Stimulated activated naive B cell treated with anti-CD40 and anti-IgM and Interleukin-4, amounts not matched to agents 10 μg/mL and 1 μg/mL and 100 μg/mL, for 72 hours (primary cell): Measurements from ENCODE around the gene MRPL4.
A peak's percentile ranks its signal among the peaks of the same experiment; 100 is the strongest.
"Not testable (repeated sequence)": the region's sequence is repeated elsewhere in the genome, so short reads cannot be mapped to it uniquely, and the experiment has no call there.

Experiments used
- ATAC-seq, 2 donors: fragments of 150-1000 bp; cut with Tn5 transposase; replicated peaks; 2 replicates each; pipeline ENCODE4 v1.10.0; 2021; ENCODE audit warnings: moderate library complexity in 1 of 2
- DNase-seq: peaks from one replicate; pipeline ENCODE4 v3.0.0; 2021
- H3K27ac Mint-ChIP-seq: one replicate; pipeline ENCODE4 v1.8.0; 2022; ENCODE audit warnings: mild to moderate bottlenecking, mixed read lengths
- H3K27me3 Mint-ChIP-seq, 2 donors: one replicate each; pipeline ENCODE4 v1.8.0; 2022; ENCODE audit warnings: mixed read lengths in 2 of 2
- H3K36me3 Mint-ChIP-seq, 2 donors: one replicate each; pipeline ENCODE4 v1.8.0; 2022; ENCODE audit warnings: mixed read lengths in 2 of 2, mild to moderate bottlenecking in 1 of 2
- H3K4me1 Mint-ChIP-seq, 2 donors: one replicate each; pipeline ENCODE4 v1.8.0; 2022; ENCODE audit warnings: mixed read lengths in 2 of 2, mild to moderate bottlenecking in 1 of 2
- H3K4me3 Mint-ChIP-seq, 2 donors: one replicate each; pipeline ENCODE4 v1.8.0; 2022; ENCODE audit warnings: mild to moderate bottlenecking in 2 of 2, mixed read lengths in 2 of 2, moderate library complexity in 1 of 2
- H3K9me3 Mint-ChIP-seq, 2 donors: one replicate each; pipeline ENCODE4 v1.8.0; 2022; ENCODE audit warnings: mixed read lengths in 2 of 2, mild to moderate bottlenecking in 1 of 2

Gene MRPL4

GRCh38 chr19:10237702-10238101 lies 14.3 kb upstream of the MRPL4 start:
- peaks cover 25 to 62% of the 10 kb centered on the region in 2 donors for H3K4me1 Mint-ChIP-seq
- H3K4me3 Mint-ChIP-seq, result no peak overlapping the region
- no peak for ATAC-seq
- peak overlapping the region; percentile 47 for H3K27ac Mint-ChIP-seq
- no peak for DNase-seq
- no peaks in the 10 kb centered on the region for H3K27me3 Mint-ChIP-seq
- peaks cover 0 to 1% of the 10 kb centered on the region in 2 donors for H3K9me3 Mint-ChIP-seq
- peaks cover 2 to 8% of the 10 kb centered on the region in 2 donors for H3K36me3 Mint-ChIP-seq

- H3K27me3 Mint-ChIP-seq, result no peaks in the 10 kb centered on the region
- peaks cover 25 to 62% of the 10 kb centered on the region in 2 donors for H3K4me1 Mint-ChIP-seq
- H3K4me3 Mint-ChIP-seq, result no peak overlapping the region
- DNase-seq (no peak), ATAC-seq (no peak)
- peaks cover 0 to 1% of the 10 kb centered on the region in 2 donors for H3K9me3 Mint-ChIP-seq
- peaks cover 2 to 8% of the 10 kb centered on the region in 2 donors for H3K36me3 Mint-ChIP-seq
- peak overlapping the region; percentile 77 for H3K27ac Mint-ChIP-seq
Observed at GRCh38 chr19:10238172-10238783, 13.7 kb upstream of the MRPL4 start.

GRCh38 chr19:10241826-10242449 lies 10.1 kb upstream of the MRPL4 start:
- H3K27me3 Mint-ChIP-seq, ATAC-seq, H3K36me3 Mint-ChIP-seq, H3K9me3 Mint-ChIP-seq, H3K4me3 Mint-ChIP-seq, H3K27ac Mint-ChIP-seq, DNase-seq: not testable (repeated sequence)
- peaks cover 25 to 54% of the 10 kb centered on the region in 2 donors for H3K4me1 Mint-ChIP-seq

- H3K9me3 Mint-ChIP-seq, result no peaks in the 10 kb centered on the region
- ATAC-seq, result no peak
Observed at GRCh38 chr19:10243606-10244005, 8.4 kb upstream of the MRPL4 start.

GRCh38 chr19:10245189-10245939 lies 6.7 kb upstream of the MRPL4 start:
- Mint-ChIP-seq H3K27me3 (no peaks in the 10 kb centered on the region), H3K27ac (peak overlapping the region; percentile 15)
- ATAC-seq, result peak; percentile 79 to 80

More at GRCh38 chr19:10243606-10244005, 8.4 kb upstream of the MRPL4 start:
- Mint-ChIP-seq H3K27me3 (no peaks in the 10 kb centered on the region), H3K27ac (peak overlapping the region; percentile 31), H3K4me1 (peaks cover 17 to 40% of the 10 kb centered on the region in 2 donors), H3K36me3 (no peaks in the 10 kb centered on the region), H3K4me3 (no peak overlapping the region)
- no peak for DNase-seq

GRCh38 chr19:10246511-10246910 lies 5.5 kb upstream of the MRPL4 start:
- Mint-ChIP-seq H3K27me3 (no peaks in the 10 kb centered on the region), H3K4me1 (peaks cover 11 to 23% of the 10 kb centered on the region in 2 donors), H3K27ac (no peak overlapping the region), H3K9me3 (no peaks in the 10 kb centered on the region), H3K4me3 (no peak overlapping the region), H3K36me3 (no peaks in the 10 kb centered on the region)
- DNase-seq, result no peak
- ATAC-seq, result no peak

More at GRCh38 chr19:10245189-10245939, 6.7 kb upstream of the MRPL4 start:
- no peak overlapping the region for H3K4me3 Mint-ChIP-seq
- peaks cover 11 to 25% of the 10 kb centered on the region in 2 donors for H3K4me1 Mint-ChIP-seq
- H3K9me3 Mint-ChIP-seq, result no peaks in the 10 kb centered on the region
- H3K36me3 Mint-ChIP-seq, result no peaks in the 10 kb centered on the region
- DNase-seq, result no peak

GRCh38 chr19:10252707-10253106 lies 693 bp downstream of the MRPL4 start:
- Mint-ChIP-seq H3K9me3 (no peaks in the 10 kb centered on the region), H3K4me1 (peaks cover 16 to 42% of the 10 kb centered on the region in 2 donors), H3K27ac (peak overlapping the region; percentile 99), H3K4me3 (peak overlapping the region; percentile 99 to 100), H3K27me3 (no peaks in the 10 kb centered on the region), H3K36me3 (peaks cover 36 to 40% of the 10 kb centered on the region in 2 donors)
- ATAC-seq (no peak), DNase-seq (no peak)

DNA sequence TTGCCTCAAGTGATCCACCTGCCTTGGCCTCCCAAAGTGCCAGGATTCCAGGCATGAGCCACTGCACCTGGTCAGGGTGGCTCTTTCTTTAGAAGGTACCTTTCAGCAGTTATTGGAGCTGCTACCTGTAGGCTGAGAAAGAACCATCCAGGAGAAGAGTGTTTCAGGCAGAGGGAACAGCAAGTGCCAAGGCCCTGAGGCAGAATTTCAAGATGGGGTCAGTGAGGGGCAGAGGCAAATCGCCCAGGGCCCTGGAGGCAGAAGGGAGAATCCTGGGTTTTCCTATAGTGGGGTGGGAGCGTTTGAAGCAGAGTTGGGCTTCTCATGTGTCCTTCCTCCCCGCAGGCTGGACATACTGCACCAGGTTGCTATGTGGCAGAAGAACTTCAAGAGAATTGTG lies 2.2 kb downstream of the MRPL4 start:
- peak overlapping the region; percentile 62 for H3K27ac Mint-ChIP-seq
- peak overlapping the region in 1 of 2 donors; percentile 26 for H3K4me3 Mint-ChIP-seq
- ATAC-seq (no peak), DNase-seq (no peak)
- H3K36me3 Mint-ChIP-seq, result peaks cover 47 to 55% of the 10 kb centered on the region in 2 donors
- no peaks in the 10 kb centered on the region for H3K27me3 Mint-ChIP-seq
- H3K4me1 Mint-ChIP-seq, result peaks cover 18 to 55% of the 10 kb centered on the region in 2 donors
- no peaks in the 10 kb centered on the region for H3K9me3 Mint-ChIP-seq

DNA sequence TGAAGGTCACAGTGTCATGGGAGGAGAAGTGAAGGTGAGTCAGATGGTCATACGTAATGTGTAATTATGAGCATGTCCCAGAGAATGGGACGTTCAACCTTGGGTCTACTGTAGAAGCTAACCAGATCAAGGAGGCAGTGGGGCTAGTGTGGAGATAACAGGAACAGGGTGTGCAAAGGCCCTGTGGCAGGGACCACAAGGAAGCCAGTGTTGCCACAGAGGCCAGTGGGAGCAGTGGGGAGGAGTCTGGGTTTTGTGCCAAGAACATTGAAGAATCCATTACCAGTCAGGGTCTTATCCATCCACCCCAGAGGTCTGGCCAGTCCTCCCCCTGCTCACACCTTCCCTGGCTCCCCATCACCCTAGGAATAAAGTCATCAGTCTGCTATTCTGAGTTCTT lies 3.3 kb downstream of the MRPL4 start:
- Mint-ChIP-seq H3K4me3 (no peak overlapping the region), H3K4me1 (peaks cover 26 to 66% of the 10 kb centered on the region in 2 donors), H3K36me3 (peaks cover 50 to 58% of the 10 kb centered on the region in 2 donors), H3K27ac (no peak overlapping the region), H3K27me3 (no peaks in the 10 kb centered on the region), H3K9me3 (no peaks in the 10 kb centered on the region)
- ATAC-seq (no peak), DNase-seq (no peak)

DNA sequence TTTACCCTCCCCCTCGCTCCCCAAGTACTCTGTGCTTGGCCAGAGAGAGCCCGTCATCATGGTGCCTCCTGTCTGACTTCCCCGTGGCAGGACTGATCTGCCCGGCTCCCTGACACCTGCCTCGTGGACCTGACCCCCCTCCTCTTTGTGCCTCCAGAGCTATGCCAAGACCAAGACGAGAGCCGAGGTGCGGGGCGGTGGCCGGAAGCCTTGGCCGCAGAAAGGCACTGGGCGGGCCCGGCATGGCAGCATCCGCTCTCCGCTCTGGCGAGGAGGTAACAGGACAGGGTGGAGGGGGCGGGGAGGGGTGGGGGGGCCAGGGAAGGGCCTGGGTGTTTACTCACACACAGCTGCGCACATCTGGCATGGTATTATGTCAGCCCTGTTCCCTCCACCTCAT lies 4.5 kb downstream of the MRPL4 start:
- DNase-seq (no peak), ATAC-seq (no peak)
- Mint-ChIP-seq H3K9me3 (no peaks in the 10 kb centered on the region), H3K27me3 (no peaks in the 10 kb centered on the region), H3K27ac (no peak overlapping the region), H3K4me1 (peaks cover 26 to 63% of the 10 kb centered on the region in 2 donors), H3K4me3 (no peak overlapping the region), H3K36me3 (peaks cover 50 to 58% of the 10 kb centered on the region in 2 donors)

DNA sequence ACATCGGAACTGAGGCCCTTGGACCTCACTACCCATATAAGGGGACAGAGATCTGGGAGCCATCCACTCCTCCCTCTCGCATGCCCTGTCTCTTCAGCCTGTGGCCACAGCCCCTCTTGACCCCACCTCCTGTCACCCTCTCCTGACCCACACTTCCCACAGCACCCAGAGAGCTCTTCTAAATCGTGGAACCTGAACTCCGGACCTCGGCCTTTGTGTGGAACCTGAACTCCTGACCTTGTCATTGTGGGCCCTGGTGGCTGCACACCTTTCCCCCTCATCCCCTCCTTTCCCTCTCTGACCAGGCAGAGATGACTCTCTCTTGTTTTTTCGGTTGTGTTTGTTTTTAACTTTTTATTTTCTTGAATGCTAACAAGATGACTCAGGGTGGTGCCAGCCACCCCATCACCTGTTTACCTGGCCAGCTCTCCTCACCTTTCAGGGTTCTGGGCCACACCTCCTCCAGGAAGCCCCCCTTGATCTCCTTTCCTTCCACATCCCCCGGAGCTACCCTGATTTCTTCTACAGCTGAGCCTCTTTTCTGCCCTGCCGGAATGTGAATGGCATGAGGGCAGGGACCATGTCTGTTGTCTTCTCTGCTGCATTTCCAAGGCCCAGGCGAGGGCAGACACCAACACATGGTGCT lies 5.1 kb downstream of the MRPL4 start:
- Mint-ChIP-seq H3K4me1 (peaks cover 25 to 58% of the 10 kb centered on the region in 2 donors), H3K9me3 (no peaks in the 10 kb centered on the region), H3K27me3 (no peaks in the 10 kb centered on the region), H3K36me3 (peaks cover 48 to 54% of the 10 kb centered on the region in 2 donors), H3K4me3 (no peak overlapping the region), H3K27ac (peak overlapping the region; percentile 40)
- DNase-seq (no peak), ATAC-seq (no peak)

DNA sequence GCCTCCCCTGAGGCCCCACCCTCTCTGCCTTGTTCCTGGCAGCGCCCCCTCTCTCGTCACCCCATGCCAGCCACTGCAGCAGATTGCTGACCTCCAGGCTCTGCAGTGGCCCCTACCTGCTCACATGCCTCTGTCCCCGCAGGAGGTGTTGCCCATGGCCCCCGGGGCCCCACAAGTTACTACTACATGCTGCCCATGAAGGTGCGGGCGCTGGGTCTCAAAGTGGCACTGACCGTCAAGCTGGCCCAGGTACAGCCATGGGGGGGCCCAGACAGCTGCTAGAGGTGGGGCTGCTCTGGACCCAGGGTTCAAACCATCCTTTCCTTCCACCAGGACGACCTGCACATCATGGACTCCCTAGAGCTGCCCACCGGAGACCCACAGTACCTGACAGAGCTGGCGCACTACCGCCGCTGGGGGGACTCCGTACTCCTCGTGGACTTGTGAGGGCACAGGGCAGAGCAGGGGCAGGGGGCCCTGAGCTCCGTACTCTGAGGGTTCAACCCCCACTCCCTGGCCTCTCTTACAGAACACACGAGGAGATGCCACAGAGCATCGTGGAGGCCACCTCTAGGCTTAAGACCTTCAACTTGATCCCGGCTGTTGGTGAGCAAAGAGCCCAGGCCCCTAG lies 6.2 kb downstream of the MRPL4 start:
- ATAC-seq (no peak), DNase-seq (no peak)
- Mint-ChIP-seq H3K9me3 (no peaks in the 10 kb centered on the region), H3K4me1 (peaks cover 23 to 51% of the 10 kb centered on the region in 2 donors), H3K36me3 (peaks cover 47 to 52% of the 10 kb centered on the region in 2 donors), H3K27ac (peak overlapping the region; percentile 20), H3K4me3 (no peak overlapping the region), H3K27me3 (no peaks in the 10 kb centered on the region)

DNA sequence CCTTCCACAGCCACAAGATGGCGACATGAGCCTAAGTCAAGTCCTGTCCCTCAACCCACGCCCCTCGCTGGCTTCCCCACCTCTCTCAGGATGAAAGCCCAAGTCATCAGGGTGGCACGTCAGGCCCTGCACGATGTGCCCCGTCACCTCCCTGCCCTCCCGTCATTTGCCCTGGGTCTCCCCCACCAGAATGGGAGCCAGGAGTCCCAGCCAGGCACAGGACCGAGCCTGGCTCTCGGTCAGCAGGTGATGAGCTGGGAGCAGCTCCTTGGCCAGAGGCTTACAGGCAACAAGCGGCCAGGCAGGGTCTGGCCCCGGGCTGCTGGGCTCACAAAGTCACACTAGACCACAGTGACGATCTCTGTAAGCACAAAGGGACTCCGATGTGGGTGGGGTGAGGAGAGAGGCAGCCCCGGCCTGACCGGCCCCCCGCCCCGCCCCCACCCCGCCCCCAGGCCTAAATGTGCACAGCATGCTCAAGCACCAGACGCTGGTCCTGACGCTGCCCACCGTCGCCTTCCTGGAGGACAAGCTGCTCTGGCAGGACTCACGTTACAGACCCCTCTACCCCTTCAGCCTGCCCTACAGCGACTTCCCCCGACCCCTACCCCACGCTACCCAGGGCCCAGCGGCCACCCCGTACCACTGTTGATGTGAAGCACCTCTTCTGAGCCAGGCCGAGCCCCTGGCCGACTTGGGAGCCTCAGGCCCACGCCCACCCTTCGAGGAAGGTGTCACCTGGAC lies 7.3 kb downstream of the MRPL4 start:
- H3K4me3 Mint-ChIP-seq, result no peak overlapping the region
- H3K27me3 Mint-ChIP-seq, result no peaks in the 10 kb centered on the region
- peaks cover 40 to 44% of the 10 kb centered on the region in 2 donors for H3K36me3 Mint-ChIP-seq
- peak; percentile 82 for DNase-seq
- H3K27ac Mint-ChIP-seq, result peak overlapping the region; percentile 25
- H3K4me1 Mint-ChIP-seq, result peaks cover 19 to 42% of the 10 kb centered on the region in 2 donors
- peak; percentile 82 to 86 for ATAC-seq
- H3K9me3 Mint-ChIP-seq, result no peaks in the 10 kb centered on the region
